Kidney epithelial cell (primary cell): ENCODE results near the gene CLIC3. TPM values are rescaled to one million over a fixed set of nuclear protein-coding genes. Genes with fewer than 3 reads are reported as not detected.

Source experiments
- DNase-seq: peaks from one replicate; pipeline ENCODE4 v3.0.0-alpha.2; 2010; ENCODE audit warnings: low read depth
- H3K27me3 ChIP-seq: 2 replicates; pipeline ENCODE4 v1.6.0; 2011; ENCODE audit warnings: low read length; ENCODE audit not compliant: control insufficient read depth, insufficient read depth
- H3K36me3 ChIP-seq: 2 replicates; pipeline ENCODE4 v1.5.1; 2011; ENCODE audit warnings: low read length; ENCODE audit not compliant: control insufficient read depth, insufficient read depth
- H3K4me3 ChIP-seq: 2 replicates; pipeline ENCODE4 v1.5.1; 2011; ENCODE audit warnings: low read depth, mild to moderate bottlenecking, control low read depth, low read length
- total RNA-seq: library from RNA; depleted of rRNA; stranded (reverse); fragments of >200 nt; gene quantifications from 2 replicates; pipeline ENCODE4 v1.2.3, GENCODE V29; 2015
- TF ChIP-seq, protein P1 (sequence below): IDR thresholded peaks from 2 replicates; pipeline ENCODE4 v1.5.1; 2011; ENCODE audit warnings: mild to moderate bottlenecking, moderate library complexity, low read length, control low read depth, inconsistent platforms; ENCODE audit not compliant: insufficient read depth, poor library complexity, severe bottlenecking

CLIC3 gene
- total RNA-seq, 1 donor from 2014 or later, result not detected

DNA sequence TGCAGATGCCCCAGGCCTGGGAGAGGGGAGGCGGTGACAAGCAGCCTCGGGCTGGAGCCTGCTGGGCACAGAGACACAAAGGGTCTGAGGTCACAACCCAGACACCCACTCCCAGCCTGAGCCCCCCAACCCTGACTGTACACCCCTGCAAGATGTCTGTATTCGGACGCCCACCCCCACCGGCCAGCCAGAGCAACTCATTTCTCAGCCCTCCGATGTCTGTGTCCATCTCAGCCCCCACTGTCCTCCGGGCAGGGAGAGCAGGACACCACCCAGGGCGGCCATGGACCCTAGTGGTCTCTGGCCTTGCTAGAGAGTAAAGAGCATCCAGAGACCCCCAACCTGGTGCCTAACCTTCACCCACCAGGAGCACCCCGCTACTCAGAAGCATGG lies 40.4 kb downstream of the CLIC3 start:
- Histone ChIP-seq H3K4me3 (no peak overlapping the region), H3K27me3 (no peaks in the 10 kb centered on the region), H3K36me3 (no peaks in the 10 kb centered on the region)
- DNase-seq, result no peak
- TF ChIP-seq, protein P1, sequence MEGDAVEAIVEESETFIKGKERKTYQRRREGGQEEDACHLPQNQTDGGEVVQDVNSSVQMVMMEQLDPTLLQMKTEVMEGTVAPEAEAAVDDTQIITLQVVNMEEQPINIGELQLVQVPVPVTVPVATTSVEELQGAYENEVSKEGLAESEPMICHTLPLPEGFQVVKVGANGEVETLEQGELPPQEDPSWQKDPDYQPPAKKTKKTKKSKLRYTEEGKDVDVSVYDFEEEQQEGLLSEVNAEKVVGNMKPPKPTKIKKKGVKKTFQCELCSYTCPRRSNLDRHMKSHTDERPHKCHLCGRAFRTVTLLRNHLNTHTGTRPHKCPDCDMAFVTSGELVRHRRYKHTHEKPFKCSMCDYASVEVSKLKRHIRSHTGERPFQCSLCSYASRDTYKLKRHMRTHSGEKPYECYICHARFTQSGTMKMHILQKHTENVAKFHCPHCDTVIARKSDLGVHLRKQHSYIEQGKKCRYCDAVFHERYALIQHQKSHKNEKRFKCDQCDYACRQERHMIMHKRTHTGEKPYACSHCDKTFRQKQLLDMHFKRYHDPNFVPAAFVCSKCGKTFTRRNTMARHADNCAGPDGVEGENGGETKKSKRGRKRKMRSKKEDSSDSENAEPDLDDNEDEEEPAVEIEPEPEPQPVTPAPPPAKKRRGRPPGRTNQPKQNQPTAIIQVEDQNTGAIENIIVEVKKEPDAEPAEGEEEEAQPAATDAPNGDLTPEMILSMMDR, result no peak

DNA sequence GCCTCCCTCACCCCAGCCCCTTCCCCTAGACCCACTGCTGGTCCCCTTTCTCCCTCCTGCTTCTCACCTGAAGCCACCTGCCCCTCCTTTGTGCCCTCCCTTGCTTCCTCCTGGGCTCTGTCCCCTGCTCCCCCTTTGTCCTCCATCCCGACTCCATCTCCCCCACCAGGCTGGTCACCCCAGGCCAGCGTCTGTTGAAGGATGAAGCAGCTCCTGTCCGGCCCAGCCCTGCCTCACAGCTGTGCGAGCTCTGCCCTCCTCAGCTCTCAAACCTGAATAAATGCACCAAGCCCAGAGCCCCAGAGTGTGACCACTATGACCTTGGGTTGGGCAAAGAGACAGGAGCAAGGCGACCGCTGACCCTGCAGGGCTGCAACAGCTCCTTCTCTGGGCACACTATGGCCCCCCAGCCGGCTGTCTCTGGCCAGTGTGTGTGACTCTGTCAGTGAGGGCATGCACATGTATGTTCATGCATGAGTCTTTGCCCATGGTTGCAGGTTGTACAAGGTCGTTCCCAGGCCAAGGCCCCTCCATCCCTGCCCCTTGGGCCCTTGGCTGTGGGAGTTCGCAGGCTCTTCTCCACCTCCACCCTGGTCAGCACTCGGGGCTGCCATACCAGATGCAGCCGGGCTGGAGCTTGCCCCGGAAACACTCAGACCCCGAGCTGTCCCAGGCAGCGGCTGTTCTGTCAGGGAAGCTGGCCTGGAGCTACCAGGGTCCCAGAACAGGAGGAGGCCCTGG lies 41.0 kb downstream of the CLIC3 start:
- TF ChIP-seq, protein P1, result no peak
- DNase-seq, result no peak
- no peaks in the 10 kb centered on the region for H3K36me3 ChIP-seq
- no peak overlapping the region for H3K4me3 ChIP-seq
- H3K27me3 ChIP-seq, result no peaks in the 10 kb centered on the region

DNA sequence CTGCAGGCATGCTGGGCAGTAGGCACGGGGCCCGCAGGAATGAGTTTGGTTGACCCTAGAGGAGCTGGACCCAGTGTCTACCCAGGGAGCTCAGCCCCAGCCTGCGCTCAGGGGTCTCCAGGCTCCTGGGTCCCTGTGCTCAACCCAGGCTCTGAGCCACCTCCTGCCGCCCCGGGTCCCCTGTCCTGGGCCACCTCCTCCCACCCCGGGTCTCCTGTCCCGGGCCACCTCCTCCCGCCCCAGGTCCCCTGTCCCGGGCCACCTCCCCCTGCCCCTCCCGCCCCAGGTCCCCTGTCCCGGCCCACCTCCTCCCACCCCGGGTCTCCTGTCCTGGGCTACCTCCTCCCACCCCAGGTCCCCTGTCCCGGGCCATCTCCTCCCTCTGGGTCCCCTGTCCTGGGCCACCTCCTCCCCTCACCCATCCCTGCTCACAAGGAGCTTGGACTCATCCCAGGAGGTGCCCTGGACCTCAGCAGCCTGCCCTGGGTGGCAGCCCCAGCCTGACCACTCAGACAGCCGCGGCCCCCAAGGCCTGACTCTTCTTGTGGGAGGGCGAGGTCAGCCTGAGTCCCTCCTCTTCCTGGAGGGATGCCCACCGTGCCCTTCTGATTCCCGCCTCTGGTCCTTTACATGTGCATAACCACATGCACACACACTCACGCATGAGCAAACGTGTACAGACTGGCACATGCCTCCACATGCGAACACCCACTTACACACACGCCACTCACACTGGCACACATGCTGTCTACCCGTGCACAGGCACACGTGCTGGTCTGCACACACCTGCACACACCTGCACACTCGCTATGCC lies 41.9 kb downstream of the CLIC3 start:
- Histone ChIP-seq H3K36me3 (no peaks in the 10 kb centered on the region), H3K27me3 (no peaks in the 10 kb centered on the region), H3K4me3 (no peak overlapping the region)
- DNase-seq, result no peak
- TF ChIP-seq, protein P1, result no peak

DNA sequence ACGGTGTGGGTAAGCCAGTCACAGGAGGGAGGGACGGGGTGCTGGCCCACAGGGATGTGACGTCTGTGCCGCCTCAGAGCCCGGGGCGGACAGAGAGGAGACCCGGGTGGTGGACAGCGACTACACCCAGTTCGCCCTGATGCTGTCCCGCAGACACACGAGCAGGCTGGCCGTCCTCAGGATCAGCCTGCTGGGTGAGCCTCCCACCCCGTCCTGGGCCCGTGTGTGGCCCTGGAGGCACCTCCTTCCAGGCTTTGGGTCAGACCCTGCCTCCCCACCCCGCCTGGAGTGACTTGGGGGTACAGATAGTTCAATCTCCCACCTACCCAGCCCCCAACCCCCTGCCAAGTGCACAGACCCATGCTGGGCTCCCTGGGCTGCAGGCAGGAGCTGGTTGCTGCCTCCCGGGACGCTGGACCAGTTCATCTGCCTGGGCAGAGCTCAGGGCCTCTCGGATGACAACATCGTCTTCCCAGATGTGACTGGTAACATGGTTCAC lies 42.5 kb downstream of the CLIC3 start:
- Histone ChIP-seq H3K36me3 (no peaks in the 10 kb centered on the region), H3K4me3 (no peak overlapping the region), H3K27me3 (no peaks in the 10 kb centered on the region)
- TF ChIP-seq, protein P1, result no peak
- no peak for DNase-seq

DNA sequence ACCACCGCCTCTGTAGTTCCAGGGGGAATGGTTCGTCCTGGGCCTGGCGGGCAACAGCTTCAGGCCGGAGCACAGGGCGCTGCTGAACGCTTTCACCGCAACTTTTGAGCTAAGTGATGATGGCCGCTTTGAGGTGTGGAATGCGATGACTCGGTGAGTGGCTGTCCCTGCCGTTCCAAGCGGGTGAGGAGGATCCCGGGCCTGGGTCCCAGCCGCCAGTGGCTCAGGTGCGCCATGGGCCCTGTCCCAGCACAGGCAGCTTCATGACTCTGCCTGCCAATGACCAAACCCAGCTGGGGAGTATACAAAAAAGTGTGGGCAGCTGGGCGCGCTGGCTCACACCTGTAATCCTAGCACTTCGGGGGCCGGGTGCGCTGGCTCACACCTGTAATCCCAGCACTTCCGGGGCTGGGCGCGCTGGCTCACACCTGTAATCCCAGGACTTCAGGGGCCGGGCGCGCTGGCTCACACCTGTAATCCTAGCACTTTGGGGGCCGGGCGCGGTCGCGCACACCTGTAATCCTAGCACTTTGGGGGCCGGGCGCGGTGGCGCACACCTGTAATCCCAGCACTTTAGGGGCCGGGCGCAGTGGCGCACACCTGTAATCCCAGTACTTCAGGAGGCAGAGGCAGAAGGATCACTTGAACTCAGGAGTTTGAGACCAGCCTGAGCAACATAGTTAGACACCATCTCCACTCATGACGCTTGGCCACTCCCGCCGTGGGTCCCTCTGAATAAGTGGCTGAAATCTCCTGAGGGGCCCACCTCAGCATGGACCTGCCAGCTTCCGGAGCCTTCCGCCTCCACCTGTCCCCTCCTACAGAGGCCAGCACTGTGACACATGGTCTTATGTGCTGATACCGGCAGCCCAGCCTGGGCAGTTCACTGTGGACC lies 43.2 kb downstream of the CLIC3 start:
- Histone ChIP-seq H3K27me3 (no peaks in the 10 kb centered on the region), H3K4me3 (no peak overlapping the region), H3K36me3 (no peaks in the 10 kb centered on the region)
- TF ChIP-seq, protein P1, result no peak
- DNase-seq, result no peak
